SK-N-SH (cell line): ENCODE results near the gene LAMP5.

Experiments
- CHD2 ChIP-seq: fragments of 150-350 bp; IDR thresholded peaks from 2 replicates; pipeline ENCODE4 v1.6.1; 2018; ENCODE audit warnings: low read length; ENCODE audit not compliant: partially characterized antibody
- FOXM1 ChIP-seq: IDR thresholded peaks from 2 replicates; pipeline ENCODE4 v1.4.0; 2012; ENCODE audit warnings: low read depth, mild to moderate bottlenecking
- GATA2 ChIP-seq: sonication (generic); formaldehyde crosslinking; IDR thresholded peaks from 2 replicates; pipeline ENCODE4 v1.5.0; 2020; ENCODE audit warnings: mild to moderate bottlenecking, missing genetic modification reagents
- MXI1 ChIP-seq: IDR thresholded peaks from 2 replicates; pipeline ENCODE4 v1.6.1; 2012; ENCODE audit warnings: mild to moderate bottlenecking, low read depth, low read length, improper control_type of control experiment
- NFIC ChIP-seq: IDR thresholded peaks from 2 replicates; pipeline ENCODE4 v1.4.0; 2012; ENCODE audit warnings: borderline replicate concordance
- POLR2AphosphoS5 ChIP-seq: IDR thresholded peaks from 2 replicates; pipeline ENCODE4 v1.6.1; 2012; ENCODE audit warnings: low read depth, low read length
- RAD21 ChIP-seq: IDR thresholded peaks from 2 replicates; pipeline ENCODE4 v1.6.1; 2012; ENCODE audit warnings: mild to moderate bottlenecking, low read length
- RFX5 ChIP-seq: IDR thresholded peaks from 2 replicates; pipeline ENCODE4 v1.6.1; 2012; ENCODE audit warnings: mild to moderate bottlenecking, improper control_type of control experiment, low read length
- TAF1 ChIP-seq: IDR thresholded peaks from 2 replicates; pipeline ENCODE4 v1.6.1; 2012; ENCODE audit warnings: low read depth, mild to moderate bottlenecking, low read length, moderate library complexity, borderline replicate concordance
- TCF12 ChIP-seq: IDR thresholded peaks from 2 replicates; pipeline ENCODE4 v1.4.0; 2012
- TF ChIP-seq, protein P1 (sequence below): fragments of 200-600 bp; sonication (generic); IDR thresholded peaks from 2 replicates; pipeline ENCODE4 v1.6.1; 2017; ENCODE audit warnings: antibody characterized with exemption, mild to moderate bottlenecking, moderate library complexity

DNA sequence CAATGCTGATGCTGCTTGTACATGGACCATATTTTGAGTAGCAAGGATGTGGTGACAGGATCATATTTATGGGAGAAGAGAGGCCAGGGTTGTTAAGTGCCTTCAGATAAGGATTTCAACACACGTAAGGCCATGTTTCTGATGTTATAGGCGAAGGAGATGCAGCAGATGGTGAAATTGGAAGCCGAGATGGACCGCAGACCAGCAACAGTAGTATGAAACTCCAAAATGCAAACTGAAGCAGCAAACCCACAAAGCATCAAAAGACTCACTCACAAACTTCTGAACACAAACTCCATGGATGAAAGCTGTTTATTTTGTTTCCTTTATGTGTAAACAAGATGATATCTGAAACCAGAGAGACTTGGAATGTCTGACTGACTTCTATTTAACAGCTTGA is 35.6 kb upstream of the LAMP5 start:
- TF ChIP-seq FOXM1, result no peak
- no peak for TF ChIP-seq TAF1
- TF ChIP-seq, protein P1, sequence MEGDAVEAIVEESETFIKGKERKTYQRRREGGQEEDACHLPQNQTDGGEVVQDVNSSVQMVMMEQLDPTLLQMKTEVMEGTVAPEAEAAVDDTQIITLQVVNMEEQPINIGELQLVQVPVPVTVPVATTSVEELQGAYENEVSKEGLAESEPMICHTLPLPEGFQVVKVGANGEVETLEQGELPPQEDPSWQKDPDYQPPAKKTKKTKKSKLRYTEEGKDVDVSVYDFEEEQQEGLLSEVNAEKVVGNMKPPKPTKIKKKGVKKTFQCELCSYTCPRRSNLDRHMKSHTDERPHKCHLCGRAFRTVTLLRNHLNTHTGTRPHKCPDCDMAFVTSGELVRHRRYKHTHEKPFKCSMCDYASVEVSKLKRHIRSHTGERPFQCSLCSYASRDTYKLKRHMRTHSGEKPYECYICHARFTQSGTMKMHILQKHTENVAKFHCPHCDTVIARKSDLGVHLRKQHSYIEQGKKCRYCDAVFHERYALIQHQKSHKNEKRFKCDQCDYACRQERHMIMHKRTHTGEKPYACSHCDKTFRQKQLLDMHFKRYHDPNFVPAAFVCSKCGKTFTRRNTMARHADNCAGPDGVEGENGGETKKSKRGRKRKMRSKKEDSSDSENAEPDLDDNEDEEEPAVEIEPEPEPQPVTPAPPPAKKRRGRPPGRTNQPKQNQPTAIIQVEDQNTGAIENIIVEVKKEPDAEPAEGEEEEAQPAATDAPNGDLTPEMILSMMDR, result no peak
- TF ChIP-seq RAD21, result no peak
- TF ChIP-seq POLR2AphosphoS5, result no peak
- TF ChIP-seq RFX5, result no peak
- no peak for TF ChIP-seq TCF12
- no peak for TF ChIP-seq GATA2 (CRISPR knock-in tag)
- TF ChIP-seq MXI1, result no peak
- TF ChIP-seq NFIC, result no peak
- no peak for TF ChIP-seq CHD2
